ENCODE results near the gene ZFP36.
A peak's percentile ranks its signal among the peaks of the same experiment; 100 is the strongest.

Gene ZFP36

DNA sequence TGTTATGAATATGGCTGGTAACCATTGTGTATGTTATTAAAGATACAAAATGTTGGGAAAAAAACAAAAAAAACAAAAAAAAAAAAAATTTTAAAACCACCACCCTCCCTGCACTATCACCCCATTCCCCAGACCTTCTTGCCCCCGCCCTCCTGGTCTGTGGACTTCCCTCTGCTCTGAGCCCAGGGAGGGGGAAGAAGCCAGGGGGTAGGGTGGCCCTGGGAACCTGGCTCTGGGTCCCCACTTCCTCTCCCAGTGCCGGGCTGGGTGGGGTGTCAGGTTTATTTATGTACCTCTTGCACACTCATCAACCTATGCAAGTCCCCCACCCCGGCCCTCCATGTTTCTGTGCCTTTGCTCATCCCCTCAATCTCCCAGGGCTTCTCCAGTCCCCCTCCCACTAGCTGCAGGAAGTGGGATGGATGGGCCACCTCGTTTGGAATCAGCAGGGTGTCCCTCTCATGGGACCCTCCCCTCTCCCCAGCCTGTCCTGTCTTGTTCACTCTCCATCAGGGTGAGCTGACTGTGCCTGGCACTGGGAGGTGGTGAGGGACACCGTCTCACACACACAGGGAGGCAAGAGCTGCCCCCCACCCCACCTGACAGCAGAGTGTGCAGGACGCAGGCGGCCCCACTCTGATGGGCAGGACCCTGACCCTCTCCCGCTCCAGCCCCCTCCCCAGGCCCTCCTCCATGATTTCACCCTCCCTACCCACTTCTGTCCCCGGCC, 21.6 kb upstream of the ZFP36 start:
- DNase-seq (ENCODE audit: low spot score) = no peak

DNA sequence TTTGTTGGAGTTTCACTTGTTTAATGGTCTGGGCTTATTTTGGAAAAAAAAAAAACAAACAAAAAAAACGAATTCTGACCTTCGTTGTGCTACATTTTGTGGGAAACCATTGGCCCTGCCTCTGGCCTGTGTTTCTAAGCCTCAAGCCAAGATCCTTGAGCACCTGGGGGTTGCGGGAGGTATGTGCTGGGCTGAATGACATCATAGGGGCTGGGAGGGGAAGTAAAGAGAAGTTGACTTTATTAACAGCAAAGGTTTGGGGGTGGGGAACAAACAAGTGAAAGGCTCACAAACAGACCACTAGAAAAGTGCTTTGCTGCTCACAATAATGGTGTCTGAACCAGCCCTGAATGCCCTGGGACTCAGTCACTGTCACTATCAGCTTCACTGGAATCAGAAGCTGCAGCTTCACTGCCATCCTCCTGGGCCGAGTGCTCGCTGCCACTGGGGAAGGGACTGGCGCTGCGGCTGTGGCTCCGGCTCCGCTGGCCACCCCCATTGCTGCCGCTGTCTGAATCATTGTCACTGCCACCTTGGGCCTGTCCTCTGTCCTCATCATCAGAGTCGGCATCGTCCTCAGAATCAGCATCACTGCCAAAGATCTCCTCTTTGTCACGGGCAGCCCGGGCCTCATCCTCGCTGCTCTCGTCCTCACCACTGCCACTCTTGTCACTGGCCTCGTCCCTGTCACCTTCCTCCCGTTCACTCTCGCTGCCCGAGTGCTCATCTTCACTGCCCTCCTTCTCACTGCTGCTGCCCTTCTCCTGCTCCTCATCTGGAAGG, 20.8 kb upstream of the ZFP36 start:
- no peak for DNase-seq (ENCODE audit: low spot score)

DNA sequence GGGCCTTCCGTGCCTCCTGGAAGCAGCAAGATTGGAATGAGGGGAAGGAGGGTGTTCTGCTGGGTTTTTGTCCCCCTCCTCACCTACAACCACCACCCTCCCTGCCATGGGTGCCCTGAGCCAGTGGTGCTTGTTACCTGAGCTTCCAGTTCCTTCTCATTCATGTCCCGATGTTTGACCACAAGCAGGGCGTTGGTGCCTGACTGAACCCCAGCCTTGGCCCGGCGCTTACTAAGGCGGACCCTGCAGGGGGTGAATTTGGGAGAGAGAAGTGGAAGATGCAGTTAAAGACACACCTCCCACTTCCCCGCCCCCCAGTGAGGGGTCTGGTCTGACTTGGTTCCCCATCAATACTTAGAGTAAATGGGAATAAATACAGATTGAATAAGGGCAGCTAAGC, 20.1 kb upstream of the ZFP36 start:
- no peak for DNase-seq (ENCODE audit: low spot score)

DNA sequence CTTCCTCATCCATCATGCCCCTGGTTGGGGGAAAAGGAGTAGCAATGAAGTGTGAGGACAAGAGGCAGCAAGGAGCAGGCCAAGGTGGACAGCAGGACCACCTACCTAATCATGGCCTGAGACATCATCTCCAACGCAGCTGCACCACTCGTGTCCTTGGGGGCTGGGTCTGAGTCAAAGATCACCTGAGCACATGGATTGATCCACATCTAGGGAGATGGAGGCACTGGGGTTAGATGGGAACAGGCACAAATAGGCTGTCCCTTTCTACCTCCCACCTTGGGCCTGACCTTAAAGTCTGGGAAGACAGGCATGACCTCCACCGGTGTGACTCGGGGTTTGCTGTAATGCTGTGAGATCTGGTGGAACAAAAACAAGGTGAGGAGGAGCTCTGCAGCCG, 18.0 kb upstream of the ZFP36 start:
- DNase-seq (ENCODE audit: low spot score) = no peak

DNA sequence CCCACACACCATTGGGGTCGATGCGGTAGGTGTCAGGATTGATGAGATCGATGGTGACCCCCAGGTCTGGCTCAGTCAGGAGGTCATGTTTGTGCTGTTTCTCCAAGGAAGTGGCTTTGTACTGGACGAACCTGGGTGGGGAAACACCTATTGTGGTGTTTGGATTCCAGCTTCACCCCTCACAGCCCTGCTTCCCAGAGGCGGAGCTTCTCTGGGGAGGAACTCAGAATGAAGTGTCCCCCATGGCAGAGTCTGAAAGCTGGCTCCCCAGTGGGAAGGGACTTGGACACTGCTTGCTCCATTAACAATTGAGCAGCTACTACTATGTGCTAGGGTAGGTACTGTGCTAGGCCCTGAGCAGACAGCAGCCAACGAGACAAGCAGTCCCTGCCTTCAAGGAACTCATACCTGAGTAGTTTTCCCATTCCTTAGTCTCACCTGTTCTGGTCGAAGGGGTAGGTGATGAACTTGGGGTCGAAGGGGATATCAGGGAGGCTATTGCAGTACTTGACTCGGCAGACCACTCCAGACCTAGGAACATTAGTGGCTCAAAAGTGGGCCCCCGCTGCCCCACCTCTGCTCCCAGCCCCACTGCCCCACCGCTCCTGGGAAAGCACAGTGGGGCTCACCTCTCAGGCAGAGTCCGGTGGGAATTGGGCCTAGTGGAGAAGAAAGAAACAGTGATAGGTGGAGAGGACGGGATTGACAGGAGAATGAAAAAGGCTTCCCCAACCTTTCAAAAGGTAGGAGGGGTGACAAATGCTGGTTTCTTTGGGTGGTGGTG, 16.8 kb upstream of the ZFP36 start:
- DNase-seq (ENCODE audit: low spot score) = no peak

DNA sequence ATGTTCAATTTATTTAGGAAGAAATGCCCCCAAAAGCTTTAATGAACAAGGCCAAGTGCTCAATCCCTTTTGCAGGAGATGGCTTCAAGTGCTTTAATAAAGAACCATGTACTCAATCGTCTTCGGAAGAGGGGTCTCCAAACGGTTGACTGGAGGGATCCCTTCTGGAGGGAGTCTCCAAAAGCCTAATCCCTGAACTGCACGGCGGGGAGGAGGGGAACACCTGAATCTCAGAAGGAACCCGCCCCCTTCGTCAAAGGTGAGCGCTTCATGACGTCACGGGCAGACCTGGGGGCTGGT, 16.2 kb upstream of the ZFP36 start:
- DNase-seq (ENCODE audit: low spot score) = no peak

DNA sequence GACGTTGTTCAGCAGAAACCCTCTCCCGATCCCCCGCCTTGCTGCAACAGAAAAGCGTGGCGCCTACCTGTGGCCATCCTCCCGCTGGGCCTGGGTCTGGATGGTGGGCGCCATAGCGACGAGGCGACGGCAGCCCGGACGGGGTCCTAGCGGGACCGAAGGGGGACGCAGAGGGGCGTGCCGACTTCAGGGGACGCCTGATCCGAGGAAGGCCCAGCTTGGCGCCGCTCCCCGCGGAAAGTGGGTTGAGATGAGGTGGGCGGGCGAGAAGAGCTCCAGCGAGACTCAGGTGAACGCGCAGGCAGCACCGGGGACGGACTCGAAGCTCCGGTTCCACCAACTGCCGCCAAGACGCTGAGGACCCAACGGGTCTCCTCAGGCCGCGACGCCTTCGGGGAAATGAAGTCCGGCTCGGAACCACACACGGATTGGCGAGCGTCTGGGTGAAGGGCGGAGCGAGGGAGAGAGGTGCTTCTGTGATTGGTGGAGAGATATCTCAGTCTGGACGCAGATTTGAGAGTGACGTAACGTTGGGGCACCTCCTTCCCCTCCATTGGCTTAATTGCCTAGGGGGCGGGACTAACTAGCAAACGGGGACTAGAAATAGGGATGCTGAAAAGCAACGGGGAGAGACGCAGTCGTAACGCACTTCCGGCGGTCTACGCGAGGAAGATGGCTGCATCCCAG, 15.8 kb upstream of the ZFP36 start, which contains the start of the genes MED29 and PAF1:
Gene MED29, plus strand, starts transcription at position 628 of the 687 bp plus-strand sequence. Its CDS starts 45 bp downstream, at position 673.
Gene PAF1, minus strand, starts transcription at position 356 of the 687 bp plus-strand sequence. Its CDS starts 242 bp downstream, at position 114.
- peak; percentile 99 for DNase-seq (ENCODE audit: low spot score)

DNA sequence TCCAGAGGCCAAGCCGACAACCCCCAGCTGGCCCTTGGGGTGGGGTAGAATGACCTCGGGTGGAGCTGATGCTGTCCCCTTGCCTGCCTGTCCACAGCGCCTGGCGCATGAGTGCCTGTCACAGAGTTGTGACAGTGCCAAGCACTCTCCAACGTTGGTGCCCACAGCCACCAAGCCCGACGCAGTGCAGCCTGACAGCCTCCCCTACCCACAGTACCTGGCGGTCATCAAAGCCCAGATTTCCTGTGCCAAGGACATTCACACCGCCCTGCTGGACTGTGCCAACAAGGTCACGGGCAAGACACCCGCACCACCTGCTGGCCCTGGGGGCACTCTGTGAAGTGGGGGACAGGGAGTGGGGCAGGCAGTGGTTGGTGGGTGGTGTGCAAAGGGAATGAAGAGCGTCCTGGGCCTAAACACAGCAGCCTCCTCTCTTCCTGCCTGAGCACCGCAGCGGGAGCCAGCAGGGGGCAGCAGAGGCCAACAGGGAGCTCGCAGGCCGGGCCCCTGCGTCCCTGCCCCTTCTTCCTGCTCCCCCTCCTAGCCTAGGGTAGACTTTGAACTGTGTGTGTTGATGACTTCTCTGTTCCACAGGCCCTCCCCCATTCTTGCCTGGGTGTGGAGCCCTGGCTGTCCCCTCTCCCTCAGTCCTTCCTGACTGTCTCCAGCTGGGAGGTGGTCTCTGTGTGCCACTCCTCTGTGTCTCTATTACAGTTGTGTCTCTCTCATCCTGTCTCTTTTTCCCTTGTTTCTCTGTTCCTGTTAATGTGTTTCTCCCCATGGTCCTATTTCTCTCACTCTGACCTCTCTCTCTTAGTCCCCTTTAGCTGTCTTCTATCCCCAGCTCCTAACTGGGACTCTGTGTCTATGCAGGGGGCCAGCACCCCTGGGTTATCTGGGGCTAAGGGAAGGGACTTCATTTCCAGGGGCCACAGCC, 9.0 kb upstream of the ZFP36 start:
- peak; percentile 88 for DNase-seq (ENCODE audit: low spot score)

DNA sequence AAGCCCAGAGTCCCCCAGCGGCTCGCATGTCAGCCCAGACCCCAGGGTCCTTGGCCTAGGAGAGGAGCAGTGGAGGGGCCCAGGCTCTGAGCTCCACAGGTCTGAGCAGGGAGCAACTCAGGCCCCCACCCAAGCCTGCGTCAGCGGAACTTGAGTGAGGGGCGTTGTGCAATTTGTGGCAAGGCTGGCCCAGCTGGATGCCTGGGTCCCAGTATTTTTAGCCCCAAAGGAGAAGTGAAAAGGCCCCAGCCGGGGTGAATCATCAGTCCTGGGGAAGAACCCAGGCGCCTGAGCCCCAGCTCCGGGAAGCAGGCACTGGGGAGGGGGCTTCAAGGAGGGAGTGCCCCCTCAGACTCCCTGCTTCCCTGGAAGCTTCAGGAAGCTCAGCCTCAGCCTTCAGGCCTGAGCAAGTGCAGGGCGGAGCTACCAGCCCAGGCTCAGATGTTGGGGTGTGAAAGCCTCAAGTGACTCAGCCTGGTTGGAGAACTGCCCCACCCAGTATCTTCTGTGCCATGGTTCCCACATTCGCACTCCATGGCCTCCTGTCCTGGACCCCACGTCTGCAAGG, 8.3 kb upstream of the ZFP36 start:
- DNase-seq (ENCODE audit: low spot score) = peak; percentile 75

DNA sequence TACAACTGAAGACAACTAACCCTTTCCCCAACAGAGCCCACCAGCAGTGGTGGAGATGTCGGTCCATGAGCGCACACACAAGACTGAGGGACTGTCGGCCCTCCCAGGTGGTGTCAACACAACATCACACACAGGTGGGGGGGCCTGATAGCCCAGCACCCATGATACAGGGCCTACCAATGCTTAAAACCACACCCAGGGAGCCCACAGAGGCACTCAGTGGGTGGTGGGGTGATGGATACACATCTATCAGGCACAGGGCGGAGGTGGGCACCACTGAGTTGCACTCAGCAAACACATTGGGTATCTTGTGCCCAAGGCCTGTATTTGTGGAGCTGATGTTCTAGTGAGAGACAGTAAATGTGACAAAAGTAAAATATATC, 7.0 kb upstream of the ZFP36 start:
- no peak for DNase-seq (ENCODE audit: low spot score)

DNA sequence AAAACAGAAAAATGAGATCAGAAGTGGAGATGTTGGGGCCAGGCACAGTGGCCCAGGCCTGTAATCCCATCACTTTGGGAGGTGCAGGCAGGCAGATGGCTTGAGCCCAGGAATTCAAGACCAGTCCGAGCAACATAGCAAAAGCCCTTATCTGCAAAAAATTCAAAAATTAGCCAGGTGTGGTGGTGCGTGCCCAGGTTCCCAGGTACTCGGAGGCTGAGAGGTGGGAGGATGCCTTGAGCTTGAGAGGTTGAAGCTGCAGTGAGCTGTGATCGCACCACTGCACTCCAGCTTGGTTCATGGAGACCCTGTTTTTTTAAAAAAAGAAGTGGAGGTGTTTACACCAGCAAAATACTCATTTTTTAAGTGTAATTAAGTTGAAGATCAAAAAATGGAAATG, 6.6 kb upstream of the ZFP36 start:
- DNase-seq (ENCODE audit: low spot score) = no peak

DNA sequence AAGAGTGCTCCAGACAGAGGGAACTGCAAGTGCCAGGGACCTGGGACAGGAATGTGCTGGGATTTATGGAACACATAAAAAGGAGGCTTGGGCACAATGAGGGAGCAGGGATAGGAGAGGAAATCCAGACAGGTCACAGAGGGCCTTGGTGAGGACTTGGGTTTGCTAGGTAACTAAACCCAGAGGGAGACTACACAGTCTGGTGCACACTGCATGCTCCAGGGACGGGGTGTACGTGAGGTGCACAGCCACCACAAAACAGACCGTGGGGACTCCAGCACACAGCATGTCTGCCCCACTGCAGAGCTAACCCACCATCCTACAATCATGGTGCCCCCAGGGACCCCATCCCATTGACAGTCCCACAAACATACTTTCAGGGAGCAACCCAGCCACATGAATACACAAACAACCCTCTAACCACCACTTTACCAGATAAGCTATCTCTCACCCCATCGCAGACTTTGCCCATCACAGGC, 5.5 kb upstream of the ZFP36 start:
- DNase-seq (ENCODE audit: low spot score) = no peak

DNA sequence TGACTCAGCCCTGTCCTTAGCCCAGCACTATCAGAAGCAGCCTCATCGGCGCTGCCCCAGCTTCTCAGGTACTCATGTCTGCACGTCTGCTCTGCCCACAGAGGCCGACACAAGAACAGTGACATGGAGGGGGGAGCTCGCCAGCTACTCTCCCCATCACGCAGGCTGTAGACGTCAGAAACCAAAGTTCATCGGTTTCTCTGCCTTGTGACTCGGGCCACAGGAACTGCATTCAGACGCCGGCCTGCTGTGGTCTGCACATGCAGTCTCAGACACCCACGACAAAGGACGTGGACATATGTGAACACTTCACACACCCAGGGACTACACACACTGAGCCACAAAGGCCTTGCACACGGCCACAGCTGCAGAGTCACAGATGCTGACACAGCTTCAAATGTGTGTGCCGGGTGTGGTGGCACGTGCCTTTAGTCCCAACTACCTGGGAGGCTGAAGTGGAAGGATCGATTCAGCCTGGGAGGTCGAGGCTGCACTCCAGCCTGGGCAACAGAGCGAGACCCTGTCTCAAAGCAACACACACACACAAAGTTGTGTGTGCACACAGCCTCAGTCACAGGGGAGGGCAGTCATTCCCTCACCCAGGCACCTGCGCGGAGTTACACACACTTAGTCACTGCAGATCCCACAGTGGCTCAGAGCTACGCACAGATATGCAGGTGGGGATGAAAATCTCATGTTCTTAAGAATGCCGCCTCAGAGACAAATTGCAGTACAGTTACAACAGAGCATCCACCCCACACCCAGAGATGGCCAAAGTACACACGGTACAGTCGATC, 4.9 kb upstream of the ZFP36 start:
- DNase-seq (ENCODE audit: low spot score) = no peak

DNA sequence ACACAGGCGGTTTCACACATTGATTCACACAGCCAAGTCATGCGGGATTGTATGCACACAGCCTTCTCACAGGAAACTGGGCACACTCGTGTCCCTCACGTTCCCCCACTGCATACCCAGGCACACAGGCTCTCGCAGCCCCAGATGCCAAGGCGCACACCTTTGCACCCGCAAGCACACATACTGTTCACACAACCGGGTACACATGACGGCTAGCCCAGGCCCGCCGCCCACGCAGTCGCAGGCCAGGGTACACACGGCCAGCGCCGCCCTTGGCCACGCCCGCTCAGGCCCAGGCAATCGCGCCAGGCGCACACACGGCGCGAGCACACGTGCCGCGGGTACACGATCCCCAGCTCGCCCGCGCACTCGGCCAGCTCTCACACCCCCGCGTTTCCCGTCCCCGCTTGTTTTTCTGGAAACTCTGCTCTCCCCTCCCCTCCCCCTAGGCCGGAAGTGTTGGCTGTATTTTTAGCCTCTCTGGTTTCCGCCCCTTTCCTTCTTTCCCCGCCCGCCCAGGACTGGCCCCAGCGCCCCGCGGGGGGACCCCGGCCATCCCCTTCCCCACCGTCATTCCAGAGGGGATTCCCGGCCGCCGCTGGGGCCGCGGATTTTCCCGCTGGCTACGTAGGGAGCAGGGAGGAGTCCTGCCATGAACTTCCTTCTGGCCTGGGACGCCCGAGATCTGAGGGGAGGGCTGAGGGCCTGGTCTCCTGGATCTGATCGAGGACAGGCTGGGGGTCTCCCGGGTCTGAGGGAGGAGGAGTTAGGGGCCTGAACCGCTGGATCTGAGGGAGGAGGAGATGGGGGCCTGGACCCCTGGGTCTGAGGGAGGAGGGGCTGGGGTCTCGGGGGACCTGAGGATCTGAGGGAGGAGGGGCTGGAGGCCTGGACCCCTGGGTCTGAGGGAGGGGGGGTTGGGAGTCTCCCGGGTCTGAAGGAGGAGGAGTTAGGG, 4.0 kb upstream of the ZFP36 start:
- DNase-seq (ENCODE audit: low spot score) = peak; percentile 82

DNA sequence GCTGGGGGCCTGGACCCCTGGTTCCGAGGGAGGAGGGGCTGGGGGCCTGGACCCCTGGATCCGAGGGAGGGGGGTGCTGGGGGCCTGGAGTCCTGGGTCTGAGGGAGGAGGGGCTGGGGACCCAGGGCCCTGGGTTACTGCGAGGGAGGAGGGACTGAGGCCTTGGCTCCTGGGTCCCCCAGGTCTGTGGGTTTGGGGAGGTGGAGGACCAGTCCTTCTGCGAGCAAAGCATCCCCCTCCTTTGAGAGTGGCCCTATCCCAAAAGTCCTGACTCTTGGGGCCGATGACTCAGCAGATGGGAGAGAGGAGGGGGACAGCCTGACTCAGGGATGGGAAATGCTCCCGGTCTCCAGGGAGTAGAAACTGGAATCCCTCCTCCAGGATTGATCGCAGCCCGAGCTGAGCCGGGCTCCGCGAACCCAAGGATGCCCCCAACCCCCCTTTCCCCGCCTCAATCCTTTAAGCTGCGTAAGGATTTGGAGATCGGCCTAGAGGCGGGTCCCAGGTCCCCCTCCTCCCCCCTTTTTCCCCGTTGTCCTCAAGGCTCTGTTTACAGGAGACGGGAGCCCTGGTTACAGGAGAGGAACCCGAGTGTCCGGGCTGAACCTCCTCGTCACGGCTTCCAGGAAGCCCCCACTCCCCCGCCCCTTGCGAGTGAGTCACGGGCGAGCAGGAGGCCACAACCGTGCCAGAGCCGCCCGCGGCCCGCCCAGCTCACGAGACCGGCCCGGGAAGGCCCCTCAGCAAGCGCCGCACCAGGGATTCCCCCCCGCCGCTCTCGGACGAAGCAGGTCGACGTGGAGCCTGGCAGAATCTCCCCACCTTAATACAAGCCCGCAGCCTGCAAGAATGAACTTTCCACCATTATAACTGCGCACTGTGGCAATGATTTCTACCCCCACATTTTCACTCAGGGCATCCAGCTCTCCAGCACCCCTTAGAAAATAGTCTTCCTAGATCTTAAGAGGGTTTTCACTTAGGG, 3.0 kb upstream of the ZFP36 start:
- peak; percentile 93 for DNase-seq (ENCODE audit: low spot score)

DNA sequence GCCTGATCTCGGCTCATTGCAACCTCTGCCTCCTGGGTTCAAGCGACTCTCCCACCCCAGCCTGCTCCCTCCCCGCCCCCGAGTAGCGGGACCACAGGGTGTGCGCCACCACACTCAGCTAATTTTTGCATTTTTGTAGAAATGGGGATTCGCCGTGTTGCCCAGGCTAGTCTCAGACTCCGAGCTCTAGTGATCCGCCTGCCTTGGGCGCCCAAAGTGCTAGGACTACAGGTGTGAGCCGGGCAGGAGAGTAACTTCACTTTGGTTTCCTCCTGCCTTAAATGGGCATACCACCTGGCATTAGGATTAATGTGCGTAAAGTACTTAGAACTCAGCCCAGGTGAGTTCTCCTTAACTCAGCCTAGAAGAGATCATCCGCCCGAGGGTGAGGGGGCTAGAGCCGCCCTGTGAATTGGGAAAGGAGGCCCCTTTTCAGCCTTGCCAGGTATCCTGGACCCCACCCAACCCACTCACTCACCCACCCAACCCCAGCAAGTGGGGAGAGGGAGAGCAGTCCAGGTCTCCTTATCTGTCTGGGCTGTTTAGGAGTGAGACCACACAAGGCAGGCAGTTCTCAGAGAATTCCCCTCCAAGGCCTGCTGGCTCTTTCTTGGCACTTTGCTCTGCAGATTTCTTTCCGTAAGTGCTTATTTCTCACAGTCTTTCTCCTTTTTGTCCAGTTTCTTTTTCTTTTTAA, 1.2 kb upstream of the ZFP36 start:
- DNase-seq (ENCODE audit: low spot score) = no peak
